ENCODE results near the gene RBFOX2. TPM values are rescaled to one million over a fixed set of nuclear protein-coding genes. Genes with fewer than 3 reads are reported as not detected.

The RBFOX2 gene
- total and polyA plus RNA-seq, 2 experiments from 2014 or later = 88.8 to 131 TPM

- Mint-ChIP-seq H3K27me3 (ENCODE audit: insufficient read depth, low read depth, poor library complexity) (peaks cover 2% of the 10 kb centered on the region), H3K36me3 (ENCODE audit: low read depth) (peaks cover 9% of the 10 kb centered on the region; the same call in 2 of the 3 replicates), H3K9me3 (no peaks in the 10 kb centered on the region), H3K4me1 (peaks cover 18% of the 10 kb centered on the region), H3K27ac (no peak overlapping the region), H3K4me3 (no peak overlapping the region)
- Histone ChIP-seq H3K4me1 (ENCODE audit: insufficient read depth) (peaks cover 13% of the 10 kb centered on the region), H3F3A (replicated peaks; ENCODE audit: low read depth) (no peaks in the 10 kb centered on the region), H2AFZ (no peak overlapping the region), H3K9me2 (ENCODE audit: insufficient read depth) (no peaks in the 10 kb centered on the region), H3K36me3 (ENCODE audit: insufficient read depth) (peaks cover 9% of the 10 kb centered on the region; the same call in 1 of the 2 replicates), H3K4me2 (no peak overlapping the region), H4K20me1 (replicated peaks; ENCODE audit: insufficient read depth) (peaks cover 9% of the 10 kb centered on the region; the same call in 1 of the 2 replicates), H3K4me3 (no peak overlapping the region), H3K27ac (ENCODE audit: low read depth) (no peak overlapping the region), H3K79me2 (replicated peaks; ENCODE audit: insufficient read depth) (peaks cover 16% of the 10 kb centered on the region; the same call in 1 of the 2 replicates), H3K27me3 (ENCODE audit: insufficient read depth) (no peaks in the 10 kb centered on the region)
- ATAC-seq (no peak), DNase-seq (ENCODE audit: low spot score) (no peak)
- TF ChIP-seq JUNB (IDR thresholded peaks at IDR 0.05; ENCODE audit: unreplicated experiment) (no peak), POLR2AphosphoS5 (IDR thresholded peaks at IDR 0.05; ENCODE audit: low read depth) (no peak), CREB1 (CRISPR knock-in tag; IDR thresholded peaks at IDR 0.05; ENCODE audit: low read depth) (no peak), ZNF331 (CRISPR knock-in tag; IDR thresholded peaks at IDR 0.05; ENCODE audit: low read depth) (no peak), EZH2phosphoT487 (IDR thresholded peaks at IDR 0.05; ENCODE audit: unreplicated experiment) (no peak), NANOG (IDR thresholded peaks at IDR 0.05; ENCODE audit: borderline replicate concordance) (no peak), ZNF462 (CRISPR knock-in tag; IDR thresholded peaks at IDR 0.05) (no peak), EZH2 (IDR thresholded peaks at IDR 0.05; ENCODE audit: low read depth, unreplicated experiment) (no peak), STAT1 (IDR thresholded peaks at IDR 0.05; ENCODE audit: unreplicated experiment) (no peak), ZNF114 (CRISPR knock-in tag; IDR thresholded peaks at IDR 0.05) (no peak)
- TF ChIP-seq, protein P1, sequence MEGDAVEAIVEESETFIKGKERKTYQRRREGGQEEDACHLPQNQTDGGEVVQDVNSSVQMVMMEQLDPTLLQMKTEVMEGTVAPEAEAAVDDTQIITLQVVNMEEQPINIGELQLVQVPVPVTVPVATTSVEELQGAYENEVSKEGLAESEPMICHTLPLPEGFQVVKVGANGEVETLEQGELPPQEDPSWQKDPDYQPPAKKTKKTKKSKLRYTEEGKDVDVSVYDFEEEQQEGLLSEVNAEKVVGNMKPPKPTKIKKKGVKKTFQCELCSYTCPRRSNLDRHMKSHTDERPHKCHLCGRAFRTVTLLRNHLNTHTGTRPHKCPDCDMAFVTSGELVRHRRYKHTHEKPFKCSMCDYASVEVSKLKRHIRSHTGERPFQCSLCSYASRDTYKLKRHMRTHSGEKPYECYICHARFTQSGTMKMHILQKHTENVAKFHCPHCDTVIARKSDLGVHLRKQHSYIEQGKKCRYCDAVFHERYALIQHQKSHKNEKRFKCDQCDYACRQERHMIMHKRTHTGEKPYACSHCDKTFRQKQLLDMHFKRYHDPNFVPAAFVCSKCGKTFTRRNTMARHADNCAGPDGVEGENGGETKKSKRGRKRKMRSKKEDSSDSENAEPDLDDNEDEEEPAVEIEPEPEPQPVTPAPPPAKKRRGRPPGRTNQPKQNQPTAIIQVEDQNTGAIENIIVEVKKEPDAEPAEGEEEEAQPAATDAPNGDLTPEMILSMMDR (conservative IDR thresholded peaks at IDR 0.05; ENCODE audit: low read depth in 2 of 2) = no peak
- TF ChIP-seq, protein P2, sequence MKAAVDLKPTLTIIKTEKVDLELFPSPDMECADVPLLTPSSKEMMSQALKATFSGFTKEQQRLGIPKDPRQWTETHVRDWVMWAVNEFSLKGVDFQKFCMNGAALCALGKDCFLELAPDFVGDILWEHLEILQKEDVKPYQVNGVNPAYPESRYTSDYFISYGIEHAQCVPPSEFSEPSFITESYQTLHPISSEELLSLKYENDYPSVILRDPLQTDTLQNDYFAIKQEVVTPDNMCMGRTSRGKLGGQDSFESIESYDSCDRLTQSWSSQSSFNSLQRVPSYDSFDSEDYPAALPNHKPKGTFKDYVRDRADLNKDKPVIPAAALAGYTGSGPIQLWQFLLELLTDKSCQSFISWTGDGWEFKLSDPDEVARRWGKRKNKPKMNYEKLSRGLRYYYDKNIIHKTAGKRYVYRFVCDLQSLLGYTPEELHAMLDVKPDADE (IDR thresholded peaks at IDR 0.05) = no peak
- TF ChIP-seq, protein P3, sequence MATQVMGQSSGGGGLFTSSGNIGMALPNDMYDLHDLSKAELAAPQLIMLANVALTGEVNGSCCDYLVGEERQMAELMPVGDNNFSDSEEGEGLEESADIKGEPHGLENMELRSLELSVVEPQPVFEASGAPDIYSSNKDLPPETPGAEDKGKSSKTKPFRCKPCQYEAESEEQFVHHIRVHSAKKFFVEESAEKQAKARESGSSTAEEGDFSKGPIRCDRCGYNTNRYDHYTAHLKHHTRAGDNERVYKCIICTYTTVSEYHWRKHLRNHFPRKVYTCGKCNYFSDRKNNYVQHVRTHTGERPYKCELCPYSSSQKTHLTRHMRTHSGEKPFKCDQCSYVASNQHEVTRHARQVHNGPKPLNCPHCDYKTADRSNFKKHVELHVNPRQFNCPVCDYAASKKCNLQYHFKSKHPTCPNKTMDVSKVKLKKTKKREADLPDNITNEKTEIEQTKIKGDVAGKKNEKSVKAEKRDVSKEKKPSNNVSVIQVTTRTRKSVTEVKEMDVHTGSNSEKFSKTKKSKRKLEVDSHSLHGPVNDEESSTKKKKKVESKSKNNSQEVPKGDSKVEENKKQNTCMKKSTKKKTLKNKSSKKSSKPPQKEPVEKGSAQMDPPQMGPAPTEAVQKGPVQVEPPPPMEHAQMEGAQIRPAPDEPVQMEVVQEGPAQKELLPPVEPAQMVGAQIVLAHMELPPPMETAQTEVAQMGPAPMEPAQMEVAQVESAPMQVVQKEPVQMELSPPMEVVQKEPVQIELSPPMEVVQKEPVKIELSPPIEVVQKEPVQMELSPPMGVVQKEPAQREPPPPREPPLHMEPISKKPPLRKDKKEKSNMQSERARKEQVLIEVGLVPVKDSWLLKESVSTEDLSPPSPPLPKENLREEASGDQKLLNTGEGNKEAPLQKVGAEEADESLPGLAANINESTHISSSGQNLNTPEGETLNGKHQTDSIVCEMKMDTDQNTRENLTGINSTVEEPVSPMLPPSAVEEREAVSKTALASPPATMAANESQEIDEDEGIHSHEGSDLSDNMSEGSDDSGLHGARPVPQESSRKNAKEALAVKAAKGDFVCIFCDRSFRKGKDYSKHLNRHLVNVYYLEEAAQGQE (IDR thresholded peaks at IDR 0.05; ENCODE audit: unreplicated experiment) = no peak
Observed at GRCh38 chr22:35781898-35782297, 246.7 kb downstream of the RBFOX2 start.

All from GM23338 (cell line).